H1 (cell line): ENCODE results near the gene VIPAS39. TPM values are rescaled to one million over a fixed set of nuclear protein-coding genes. Genes with fewer than 3 reads are reported as not detected.

Experiments used
- CTCF ChIA-PET: fragments of 300-600 bp; sonication (Branson Sonifier 250); formaldehyde crosslinking; loops from one replicate; lab custom pipeline; 2021; ENCODE audit not compliant: partially characterized antibody; lab: Charles Lee
- POLR2A ChIA-PET: fragments of 300-600 bp; sonication (Branson Sonifier 250); formaldehyde crosslinking; loops from one replicate; lab custom pipeline; 2021; ENCODE audit warnings: inconsistent platforms; ENCODE audit not compliant: partially characterized antibody; lab: Charles Lee
- DNase-seq, 2 experiments: peaks; one replicate each; pipeline versions ENCODE4 v3.0.0 to v3.0.0-alpha.2; 2010 to 2022; ENCODE audit warnings: low spot score in 2 of 2, low read depth in 1 of 2, mixed read lengths in 1 of 2
- FAIRE-seq: peaks from 2 replicates; lab custom pipeline; 2011; peaks lifted over from hg19 to GRCh38; lab: Jason Lieb, UNC
- H2AFZ ChIP-seq: 2 replicates; pipeline ENCODE4 v1.8.1; 2012; ENCODE audit warnings: low read length, inconsistent platforms
- H2AK5ac ChIP-seq: 2 replicates; pipeline ENCODE4 v1.6.1; 2013; ENCODE audit warnings: low read depth, low read length
- H2BK120ac ChIP-seq: replicated peaks from 2 replicates; pipeline ENCODE3; 2013; ENCODE audit warnings: low read depth, low read length, inconsistent platforms
- H2BK12ac ChIP-seq: 2 replicates; pipeline ENCODE4 v1.6.1; 2013; ENCODE audit warnings: low read depth, low read length
- H2BK15ac ChIP-seq: 2 replicates; pipeline ENCODE4 v1.6.1; 2013; ENCODE audit warnings: low read length
- H2BK20ac ChIP-seq: 2 replicates; pipeline ENCODE4 v1.6.1; 2013; ENCODE audit warnings: low read length
- H2BK5ac ChIP-seq: 2 replicates; pipeline ENCODE4 v1.6.1; 2013; ENCODE audit warnings: low read depth, low read length
- H3K14ac ChIP-seq: 2 replicates; pipeline ENCODE4 v1.6.1; 2013; ENCODE audit warnings: inconsistent platforms; ENCODE audit not compliant: insufficient read length
- H3K18ac ChIP-seq: 2 replicates; pipeline ENCODE4 v1.6.1; 2013; ENCODE audit warnings: low read length; ENCODE audit errors: extremely low read depth
- H3K23ac ChIP-seq: 2 replicates; pipeline ENCODE4 v1.6.1; 2013; ENCODE audit warnings: inconsistent platforms; ENCODE audit not compliant: insufficient read length
- H3K23me2 ChIP-seq: 2 replicates; pipeline ENCODE4 v1.6.1; 2013; ENCODE audit warnings: low read depth, low read length
- H3K27ac ChIP-seq: 2 replicates; pipeline ENCODE4 v1.6.1; 2011; ENCODE audit warnings: low read depth, low read length, inconsistent platforms
- H3K27me3 ChIP-seq, 4 experiments: replicated peaks in 1 of 4; 1 replicate in 1 of 4; 2 replicates in 3 of 4; pipeline versions ENCODE4 v1.6.1 to v1.8.1; 2011 to 2013; ENCODE audit warnings: low read length in 3 of 4, mild to moderate bottlenecking in 3 of 4, inconsistent platforms in 2 of 4, mixed read lengths in 2 of 4, moderate library complexity in 1 of 4; ENCODE audit not compliant: control insufficient read depth in 3 of 4, insufficient read depth in 3 of 4; ENCODE audit errors: extremely low read depth in 1 of 4
- H3K36me3 ChIP-seq, 4 experiments: 2 replicates each; pipeline versions ENCODE4 v1.6.1 to v1.8.1; 2011 to 2013; ENCODE audit warnings: mild to moderate bottlenecking in 4 of 4, low read length in 3 of 4, moderate library complexity in 2 of 4, control low read depth in 1 of 4, inconsistent platforms in 1 of 4; ENCODE audit not compliant: insufficient read depth in 4 of 4, control insufficient read depth in 2 of 4
- H3K4ac ChIP-seq: replicated peaks from 2 replicates; pipeline ENCODE3; 2013; ENCODE audit warnings: low read length, low read depth, mixed read lengths, inconsistent platforms; ENCODE audit not compliant: insufficient read length
- H3K4me1 ChIP-seq, 4 experiments: replicated peaks in 1 of 4; 1 replicate in 1 of 4; 2 replicates in 3 of 4; pipeline versions ENCODE4 v1.6.1 to v1.8.1; 2011 to 2013; ENCODE audit warnings: low read length in 3 of 4, inconsistent platforms in 2 of 4, mixed read lengths in 1 of 4; ENCODE audit not compliant: insufficient read depth in 4 of 4, control insufficient read depth in 3 of 4
- H3K4me2 ChIP-seq, 2 experiments: 2 replicates each; pipeline versions ENCODE4 v1.6.1 to v1.8.1; 2011 to 2013; ENCODE audit warnings: low read depth in 2 of 2, low read length in 2 of 2, control low read depth in 1 of 2, inconsistent platforms in 1 of 2, mild to moderate bottlenecking in 1 of 2; ENCODE audit not compliant: insufficient read depth in 1 of 2
- H3K4me3 ChIP-seq, 4 experiments: fragments of 200-600, 300-600 bp in 1 of 4; sonication (generic), shearing (Covaris generic), sonication (Bioruptor Twin) in 1 of 4; 2 replicates each; pipeline versions ENCODE4 v1.5.1 to v1.8.1; 2011 to 2016; ENCODE audit warnings: low read length in 4 of 4, low read depth in 3 of 4, control low read depth in 2 of 4, inconsistent platforms in 2 of 4, mild to moderate bottlenecking in 2 of 4, mixed read lengths in 1 of 4, moderate library complexity in 1 of 4; ENCODE audit not compliant: insufficient read depth in 2 of 4; ENCODE audit errors: extremely low read depth in 1 of 4
- H3K56ac ChIP-seq: replicated peaks from 2 replicates; pipeline ENCODE3; 2013; ENCODE audit warnings: low read depth, mild to moderate bottlenecking, mixed read lengths, low read length, inconsistent platforms; ENCODE audit not compliant: insufficient read length
- H3K79me1 ChIP-seq: 2 replicates; pipeline ENCODE4 v1.6.1; 2013; ENCODE audit warnings: low read depth, low read length, control low read depth
- H3K79me2 ChIP-seq, 2 experiments: 2 replicates each; pipeline versions ENCODE4 v1.6.1 to v1.8.1; 2012 to 2013; ENCODE audit warnings: low read length in 2 of 2, mild to moderate bottlenecking in 2 of 2, inconsistent platforms in 1 of 2; ENCODE audit not compliant: insufficient read depth in 2 of 2, control insufficient read depth in 1 of 2
- H3K9ac ChIP-seq, 4 experiments: replicated peaks in 1 of 4; 1 replicate in 1 of 4; 2 replicates in 3 of 4; pipeline versions ENCODE4 v1.6.1 to v1.8.1; 2011 to 2013; ENCODE audit warnings: low read depth in 3 of 4, low read length in 3 of 4, control low read depth in 2 of 4, mild to moderate bottlenecking in 2 of 4, moderate library complexity in 2 of 4, inconsistent platforms in 1 of 4; ENCODE audit errors: extremely low read depth in 1 of 4
- H3K9me3 ChIP-seq, 2 experiments: 2 replicates each; pipeline versions ENCODE4 v1.6.1 to v1.8.1; 2012 to 2013; ENCODE audit warnings: mild to moderate bottlenecking in 2 of 2, moderate library complexity in 2 of 2, control low read depth in 1 of 2, inconsistent platforms in 1 of 2, low read depth in 1 of 2, low read length in 1 of 2, mixed read lengths in 1 of 2; ENCODE audit not compliant: insufficient read depth in 2 of 2
- H4K20me1 ChIP-seq, 2 experiments: replicated peaks in 1 of 2; 2 replicates each; pipeline versions ENCODE3 to v1.8.1; 2011 to 2013; ENCODE audit warnings: inconsistent platforms in 2 of 2, low read length in 2 of 2, mild to moderate bottlenecking in 1 of 2; ENCODE audit not compliant: insufficient read depth in 2 of 2, control insufficient read depth in 1 of 2
- H4K5ac ChIP-seq: 2 replicates; pipeline ENCODE4 v1.6.1; 2013; ENCODE audit warnings: low read length, low read depth, mixed read lengths, inconsistent platforms; ENCODE audit not compliant: insufficient read length
- H4K8ac ChIP-seq: 2 replicates; pipeline ENCODE4 v1.8.0; 2013; ENCODE audit warnings: mild to moderate bottlenecking, moderate library complexity, low read length, inconsistent platforms; ENCODE audit not compliant: insufficient read depth; ENCODE audit errors: extremely low read depth
- H4K91ac ChIP-seq: replicated peaks from 2 replicates; pipeline ENCODE3; 2013; ENCODE audit warnings: low read length, mixed read lengths, inconsistent platforms; ENCODE audit not compliant: insufficient read length
- BACH1 ChIP-seq: IDR thresholded peaks from 2 replicates; pipeline ENCODE4 v1.6.1; 2012; ENCODE audit warnings: low read length, improper control_type of control experiment
- CBX8 ChIP-seq: fragments of 300-800, 300-1000 bp; sonication (generic); IDR thresholded peaks from 2 replicates; pipeline ENCODE4 v1.7.1; 2016; ENCODE audit warnings: low read depth, low read length, borderline replicate concordance
- CHD1 ChIP-seq: IDR thresholded peaks from 2 replicates; pipeline ENCODE4 v1.6.1; 2012; ENCODE audit warnings: low read depth, low read length, improper control_type of control experiment
- CHD2 ChIP-seq: IDR thresholded peaks from 2 replicates; pipeline ENCODE4 v1.6.1; 2012; ENCODE audit warnings: low read length, improper control_type of control experiment
- CREB1 ChIP-seq: IDR thresholded peaks from 2 replicates; pipeline ENCODE4 v1.6.1; 2012; ENCODE audit warnings: inconsistent platforms
- SIX5 ChIP-seq: IDR thresholded peaks from 2 replicates; pipeline ENCODE4 v1.6.1; 2011; ENCODE audit warnings: mild to moderate bottlenecking, low read depth, low read length
- SP1 ChIP-seq: IDR thresholded peaks from 2 replicates; pipeline ENCODE4 v1.6.1; 2011; ENCODE audit warnings: low read depth, low read length
- SUZ12 ChIP-seq: fragments of 200-600 bp; sonication (generic); IDR thresholded peaks from 2 replicates; pipeline ENCODE4 v1.6.1; 2012; ENCODE audit warnings: mild to moderate bottlenecking, inconsistent platforms, low read length, moderate library complexity, mixed read lengths
- YY1 ChIP-seq: IDR thresholded peaks from 2 replicates; pipeline ENCODE4 v1.6.1; 2011; ENCODE audit warnings: low read depth, mild to moderate bottlenecking, low read length
- WGBS, 2 experiments: shearing (Covaris generic) in 1 of 2; methylation state at CpG; one replicate each; pipeline versions ENCODE4 v1.1.6 to v1.1.7; 2013 to 2015; ENCODE audit warnings: low lambda C conversion rate in 2 of 2, mixed read lengths in 2 of 2, inconsistent platforms in 1 of 2, low coverage in 1 of 2, missing lambda C conversion rate in 1 of 2; ENCODE audit not compliant: insufficient replicate concordance in 2 of 2, insufficient coverage in 1 of 2, insufficient read length in 1 of 2; ENCODE audit errors: extremely low coverage in 1 of 2, missing lambda C conversion rate in 1 of 2; 5-methylcytosine and 5-hydroxymethylcytosine counted together
- polyA plus RNA-seq, 7 experiments: library from polyadenylated mRNA; depleted of rRNA in 3 of 7; stranded (reverse) in 5 of 7; unstranded in 2 of 7; fragments of >200 nt in 5 of 7; fragments of 200-250 nt in 2 of 7; gene quantifications; 1 replicate in 5 of 7; 2 replicates in 1 of 7; 4 replicates in 1 of 7; pipeline versions ENCODE4 v1.2.1 to v1.2.3, GENCODE V29; 2011 to 2013; ENCODE audit warnings: missing spikeins in 2 of 7, mixed read lengths in 2 of 7
- total RNA-seq: library from RNA; stranded (reverse); fragmentation: NEBNext Ultra II Directional; extraction: Animal tissue kit (Norgen Biotek cat#: 25700); gene quantifications from 2 replicates; pipeline ENCODE4 v1.2.1, GENCODE V29; 2021
- TF ChIP-seq, protein P1 (sequence below): IDR thresholded peaks from 2 replicates; pipeline ENCODE4 v1.6.1; 2011; ENCODE audit warnings: low read length, improper control_type of control experiment

The VIPAS39 gene
- total and polyA plus RNA-seq, 2 of the 8 experiments (the other 6 are each of a cell fraction or from before 2014, with no cell fraction given) = 19.6 to 20.6 TPM

GRCh38 chr14:77421201-77421600 is 36.2 kb downstream of the VIPAS39 start:
- H4K91ac ChIP-seq = no peak overlapping the region
- POLR2A ChIA-PET = interaction anchor here (1.1 kb wide), 1 partner anchor 102 kb away, joined by 3 read pairs; no protein-coding TSS in a partner anchor
- FAIRE-seq = no peak

More at GRCh38 chr14:77421201-77421600, 36.2 kb downstream of the VIPAS39 start:
- WGBS, 2 experiments = 65% methylated on average over 2 of the region's 2 CpGs; no CpG with 5 or more reads in 1 of the 2 experiments
- no peak for DNase-seq
- H3K18ac ChIP-seq = no peak overlapping the region
- H3K4ac ChIP-seq = no peak overlapping the region
- H3K4me2 ChIP-seq = no peak overlapping the region
- H3K4me1 ChIP-seq = peaks cover 2 to 8% (median 4%) of the 10 kb centered on the region in 4 experiments; a peak in 4 of 7 replicates
- H2AFZ ChIP-seq = no peak overlapping the region
- no peak overlapping the region for H2BK5ac ChIP-seq
- H4K20me1 ChIP-seq = no peaks in the 10 kb centered on the region
- H3K9me3 ChIP-seq = peaks cover 5 to 12% of the 10 kb centered on the region in 2 experiments; a peak in 3 of 4 replicates
- H2BK15ac ChIP-seq = no peak overlapping the region
- no peaks in the 10 kb centered on the region for H3K23me2 ChIP-seq
- no peak overlapping the region for H3K56ac ChIP-seq
- H3K79me2 ChIP-seq = no peaks in the 10 kb centered on the region
- no peak overlapping the region for H3K4me3 ChIP-seq
- CTCF ChIA-PET = interaction anchor here (0.5 to 1.0 kb wide), 2 partner anchors 14 to 55 kb away, joined by 3 to 4 read pairs; no protein-coding TSS in a partner anchor
- no peaks in the 10 kb centered on the region for H3K27me3 ChIP-seq
- H3K79me1 ChIP-seq = no peaks in the 10 kb centered on the region
- H3K36me3 ChIP-seq = peaks cover 0 to 14% (median 2%) of the 10 kb centered on the region in 4 experiments; a peak in 3 of 8 replicates
- no peak for TF ChIP-seq SP1
- no peak for TF ChIP-seq CHD2
- no peak for TF ChIP-seq CHD1
- no peak for TF ChIP-seq CBX8
- TF ChIP-seq, protein P1, sequence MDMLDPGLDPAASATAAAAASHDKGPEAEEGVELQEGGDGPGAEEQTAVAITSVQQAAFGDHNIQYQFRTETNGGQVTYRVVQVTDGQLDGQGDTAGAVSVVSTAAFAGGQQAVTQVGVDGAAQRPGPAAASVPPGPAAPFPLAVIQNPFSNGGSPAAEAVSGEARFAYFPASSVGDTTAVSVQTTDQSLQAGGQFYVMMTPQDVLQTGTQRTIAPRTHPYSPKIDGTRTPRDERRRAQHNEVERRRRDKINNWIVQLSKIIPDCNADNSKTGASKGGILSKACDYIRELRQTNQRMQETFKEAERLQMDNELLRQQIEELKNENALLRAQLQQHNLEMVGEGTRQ = no peak
- no peak for TF ChIP-seq SUZ12
- TF ChIP-seq BACH1 = no peak
- TF ChIP-seq CREB1 = no peak
- no peak for TF ChIP-seq YY1
- TF ChIP-seq SIX5 = no peak
- TF ChIP-seq, all 59 proteins: peak for 0
- Histone ChIP-seq H2BK120ac (no peak overlapping the region), H3K27ac (no peak overlapping the region), H2BK20ac (no peak overlapping the region), H4K5ac (no peak overlapping the region), H2BK12ac (no peak overlapping the region), H2AK5ac (no peak overlapping the region), H4K8ac (no peak overlapping the region), H3K14ac (no peak overlapping the region), H3K23ac (no peak overlapping the region), H3K9ac (no peak overlapping the region)
